DMS79 (cell line): ENCODE measurements around the gene RHO.
"Not testable (repeated sequence)": the region's sequence is repeated elsewhere in the genome, so short reads cannot be mapped to it uniquely, and the experiment has no call there.

Experiments used
- DNase-seq: peaks from one replicate; lab custom pipeline; 2025; lab: John Stamatoyannopoulos, UW

The RHO gene

DNA sequence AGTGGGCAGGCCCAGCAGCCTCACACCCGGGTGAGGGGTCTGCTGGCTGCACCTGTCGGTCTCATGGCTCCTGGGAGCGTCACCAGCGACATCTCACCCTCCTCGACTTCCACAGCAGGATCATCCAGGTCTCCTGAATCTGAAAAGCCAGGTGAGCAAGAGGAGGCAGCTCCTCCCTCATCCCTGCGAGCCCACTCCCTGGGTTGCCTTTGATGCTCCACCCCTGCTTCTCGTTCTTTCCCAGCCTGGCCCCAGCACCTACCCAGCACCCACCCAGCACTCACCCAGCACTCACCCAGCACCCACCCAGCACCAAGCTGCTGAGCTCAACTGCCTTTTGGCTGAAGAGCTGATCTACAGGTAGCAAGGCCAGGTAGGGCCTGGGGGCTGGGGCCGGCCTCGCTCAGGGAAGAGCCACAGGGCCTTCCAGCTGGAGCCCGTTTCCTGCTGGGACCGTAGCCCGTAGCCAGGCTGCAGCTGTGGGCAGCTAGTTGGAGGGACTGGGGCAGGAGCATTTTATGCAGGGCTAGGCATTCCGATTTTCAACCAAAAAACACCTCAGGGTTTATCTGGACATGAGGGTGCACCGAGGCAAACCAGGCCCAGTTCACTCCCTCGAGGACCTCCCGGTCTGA is 14.8 kb downstream of the RHO start, which contains the start of gene H1-8:
H1-8 (plus strand) TSS at position 20 of the 635 bp plus-strand sequence; CDS start at position 64, 44 bp downstream.
- no peak for DNase-seq

DNA sequence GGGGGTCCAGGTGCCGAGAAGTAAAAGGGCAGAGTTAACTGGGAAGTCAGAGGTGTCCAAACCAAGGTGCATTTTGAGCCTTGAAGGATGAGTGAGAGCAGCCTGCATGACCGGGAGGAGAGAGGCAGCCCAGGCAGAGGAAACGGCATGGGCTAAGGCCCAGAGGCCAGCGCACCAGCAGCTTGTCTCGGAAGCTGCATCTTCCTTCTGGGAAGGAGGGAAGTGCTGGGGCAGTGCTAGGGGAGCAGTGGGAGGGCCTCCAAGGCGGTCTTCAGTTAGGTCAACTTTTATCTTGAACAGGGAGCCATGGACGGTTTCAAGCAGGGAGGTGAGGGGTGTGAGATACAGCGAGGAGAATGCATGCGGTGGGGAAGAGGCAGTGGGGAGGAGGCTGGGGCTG is 15.6 kb downstream of the RHO start:
- DNase-seq: no peak

DNA sequence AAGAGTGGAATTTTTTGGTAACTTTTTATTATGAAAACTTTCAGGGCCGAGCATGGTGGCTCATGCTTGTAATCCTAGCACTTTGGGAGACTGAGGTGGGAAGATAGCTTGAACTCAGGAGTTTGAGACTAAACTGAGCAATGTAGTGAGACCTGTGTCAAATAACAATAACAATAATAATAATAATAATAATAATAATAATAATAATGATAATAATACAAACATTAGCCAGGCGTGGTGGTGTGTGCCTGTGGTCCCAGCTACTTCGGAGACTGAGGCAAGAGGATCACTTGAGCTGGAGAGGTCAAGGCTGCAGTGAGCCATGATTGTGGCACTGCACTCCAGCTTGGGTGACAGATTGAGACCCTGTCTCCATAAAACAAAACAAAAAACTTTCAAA is 17.5 kb downstream of the RHO start:
- not testable (repeated sequence) for DNase-seq

DNA sequence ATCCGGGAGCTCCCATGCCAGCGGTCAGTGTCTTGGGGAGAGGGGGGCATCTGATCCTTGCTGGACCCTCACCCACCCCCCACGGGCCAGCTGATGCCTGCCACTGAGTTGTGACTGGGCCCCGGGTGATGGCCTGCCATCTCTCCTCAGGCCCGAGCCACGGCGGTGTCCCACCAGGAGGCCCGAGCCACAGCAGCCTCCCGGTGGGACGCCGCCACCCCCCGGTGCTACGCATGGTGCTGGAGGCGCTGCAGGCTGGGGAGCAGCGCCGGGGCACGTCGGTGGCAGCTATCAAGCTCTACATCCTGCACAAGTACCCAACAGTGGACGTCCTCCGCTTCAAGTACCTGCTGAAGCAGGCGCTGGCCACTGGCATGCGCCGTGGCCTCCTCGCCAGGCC is 18.8 kb downstream of the RHO start:
- DNase-seq: no peak

DNA sequence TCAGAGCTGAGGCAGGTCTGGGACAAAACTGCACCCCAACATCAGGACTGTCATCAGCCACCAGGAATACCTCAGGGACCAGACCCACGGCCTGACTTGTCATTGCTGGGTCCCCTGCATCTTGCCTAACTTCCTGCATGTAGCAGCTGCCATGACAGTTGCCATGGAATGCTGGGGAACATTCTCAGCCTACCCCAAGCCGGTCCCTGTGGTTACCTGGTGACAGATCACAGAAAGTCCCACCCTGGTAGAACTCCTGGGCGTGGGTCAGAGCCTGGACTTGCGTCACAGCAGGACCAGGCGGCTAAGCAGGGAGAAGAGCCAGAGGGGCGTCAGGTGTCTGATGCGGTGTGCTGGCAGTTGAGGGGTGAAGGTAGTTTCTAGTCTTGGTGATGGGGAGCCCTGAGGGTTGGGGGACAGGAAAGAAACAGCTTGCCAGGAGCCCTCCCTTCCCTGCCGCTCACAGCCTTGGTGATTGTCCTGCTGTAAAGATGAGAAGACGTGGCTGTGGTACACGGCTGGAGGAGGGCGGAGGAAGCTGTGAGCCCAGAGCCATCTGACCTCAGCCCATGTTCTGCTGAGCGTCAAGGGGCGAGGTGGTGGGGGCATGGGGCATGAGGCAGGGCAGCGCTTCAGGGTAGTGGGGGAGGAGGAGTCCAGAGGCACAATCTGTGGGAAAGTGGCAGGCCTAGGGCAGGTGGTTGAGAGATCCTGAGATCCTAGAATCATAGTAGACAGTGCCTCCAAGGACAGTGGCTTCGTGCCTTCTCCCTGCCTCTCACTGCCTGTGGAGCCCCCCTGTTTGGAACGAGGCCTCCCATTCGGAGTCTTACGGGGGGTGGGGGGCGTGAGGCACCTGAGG is 19.9 kb downstream of the RHO start:
- DNase-seq: no peak

DNA sequence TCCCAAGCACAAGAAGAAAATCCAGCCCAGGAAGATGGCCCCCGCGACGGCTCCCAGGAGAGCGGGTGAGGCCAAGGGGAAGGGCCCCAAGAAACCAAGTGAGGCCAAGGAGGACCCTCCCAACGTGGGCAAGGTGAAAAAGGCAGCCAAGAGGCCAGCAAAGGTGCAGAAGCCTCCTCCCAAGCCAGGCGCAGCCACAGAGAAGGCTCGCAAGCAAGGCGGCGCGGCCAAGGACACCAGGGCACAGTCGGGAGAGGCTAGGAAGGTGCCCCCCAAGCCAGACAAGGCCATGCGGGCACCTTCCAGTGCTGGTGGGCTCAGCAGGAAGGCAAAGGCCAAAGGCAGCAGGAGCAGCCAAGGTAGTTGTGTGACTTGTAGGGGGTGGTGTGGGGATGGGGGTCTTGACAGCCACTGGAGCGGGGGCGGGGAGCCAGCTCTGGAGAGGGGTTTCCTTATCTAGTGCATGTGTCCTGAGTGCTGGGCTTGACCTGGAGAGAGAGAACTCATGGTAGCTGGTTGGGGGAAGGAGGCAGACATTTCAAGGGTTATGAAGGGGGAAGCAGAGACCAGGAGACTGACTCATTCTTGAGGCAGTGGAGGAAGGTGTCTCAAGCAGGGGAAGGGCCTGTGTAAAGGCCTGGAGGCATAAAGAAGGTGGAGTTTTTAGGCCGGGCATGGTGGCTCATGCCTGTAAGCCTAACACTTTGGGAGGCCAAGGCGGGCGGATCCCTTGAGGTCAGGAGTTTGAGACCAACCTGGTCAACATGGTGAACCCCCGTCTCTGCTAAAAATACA is 20.8 kb downstream of the RHO start:
- DNase-seq: no peak

DNA sequence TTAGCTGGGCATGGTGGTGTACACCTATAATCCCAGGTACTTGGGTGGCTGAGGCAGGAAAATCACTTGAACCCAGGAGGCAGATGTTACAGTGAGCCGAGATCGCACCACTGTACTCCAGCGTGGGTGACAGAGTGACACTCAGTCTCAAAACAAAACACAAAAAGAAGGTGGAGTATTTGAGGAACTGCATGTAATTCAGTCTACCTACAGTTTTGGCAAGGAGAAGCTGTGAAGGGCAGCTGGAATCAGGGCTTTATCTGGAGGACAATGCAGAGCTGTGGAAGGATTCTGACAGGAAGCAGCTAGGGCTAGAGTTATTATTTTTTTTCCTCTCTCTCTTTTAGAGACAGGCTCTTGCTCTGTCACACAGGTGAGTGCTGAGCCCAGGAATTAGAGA is 21.4 kb downstream of the RHO start:
- no peak for DNase-seq

DNA sequence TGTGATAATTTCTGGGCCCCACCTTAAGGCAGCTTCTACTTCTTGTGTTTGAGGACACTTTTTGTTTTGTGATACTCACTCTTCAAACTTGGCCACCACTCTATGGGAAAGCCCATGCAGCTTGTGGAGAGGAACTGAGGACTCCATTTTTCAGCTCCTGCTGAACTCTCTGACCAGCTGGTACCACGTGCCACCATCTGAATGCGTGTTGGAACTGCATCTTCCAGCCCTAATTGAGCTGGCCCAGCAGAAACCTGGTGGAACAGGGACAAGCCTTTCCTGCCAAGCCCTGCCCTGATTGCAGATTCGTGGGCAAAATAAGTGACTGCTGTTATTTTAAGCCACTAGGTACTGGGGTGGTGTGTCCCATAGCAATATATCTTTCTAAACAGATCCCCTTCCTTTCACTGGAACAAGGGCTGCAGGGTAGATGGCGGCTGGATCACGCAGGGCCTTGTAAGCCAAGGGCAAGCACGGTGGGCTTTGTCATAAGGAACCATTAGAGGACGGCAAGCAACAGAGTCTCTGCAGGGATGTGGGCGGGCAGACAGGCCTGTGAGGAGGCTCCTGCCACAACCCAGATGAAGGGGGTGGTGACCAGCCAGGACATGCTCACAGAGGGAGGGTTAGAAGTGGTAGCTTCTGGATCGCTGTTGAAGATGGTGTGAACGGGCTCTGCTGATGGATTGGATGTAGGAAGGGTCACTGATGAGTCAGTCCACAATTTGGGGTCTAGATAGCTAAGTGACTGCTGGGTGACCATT is 24.0 kb downstream of the RHO start:
- DNase-seq: no peak

DNA sequence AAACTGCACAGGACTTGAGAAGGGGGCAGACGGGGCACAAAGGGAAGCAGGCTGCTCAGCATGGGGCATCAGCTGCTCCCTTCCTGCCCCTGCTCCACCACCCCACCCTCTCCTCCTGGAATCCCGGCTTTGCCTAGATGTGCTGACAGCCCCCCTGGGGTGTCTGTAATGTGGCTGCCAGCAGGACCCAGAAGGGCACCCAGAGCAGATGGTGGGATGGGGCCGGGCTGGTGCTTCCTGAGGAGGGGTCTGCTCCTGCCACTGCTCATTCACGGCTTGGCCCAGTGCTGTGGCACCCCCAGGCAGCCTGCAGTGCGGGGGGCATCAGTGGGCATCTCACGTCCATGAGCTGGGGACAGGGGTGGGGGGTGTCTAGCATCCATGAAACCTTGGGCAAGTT is 24.7 kb downstream of the RHO start:
- DNase-seq: no peak

DNA sequence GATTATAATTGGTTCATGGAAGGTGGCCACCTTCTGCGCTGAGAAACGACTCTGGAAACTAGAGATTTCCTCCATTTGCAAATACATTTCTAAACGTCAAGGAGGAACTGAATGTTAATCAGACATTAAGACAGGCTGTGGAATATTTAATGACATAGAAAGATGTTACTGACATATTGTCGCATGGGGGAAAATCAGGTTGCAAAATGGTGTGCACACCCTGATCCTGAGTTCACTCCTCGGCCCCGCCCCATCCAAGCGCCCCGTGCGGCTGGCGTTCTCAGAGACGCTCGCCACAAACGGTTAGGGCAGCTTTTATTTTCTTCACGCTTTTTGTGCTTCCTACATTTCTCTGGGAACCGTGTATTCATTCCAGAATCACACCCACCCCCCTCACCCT is 25.3 kb downstream of the RHO start:
- no peak for DNase-seq

DNA sequence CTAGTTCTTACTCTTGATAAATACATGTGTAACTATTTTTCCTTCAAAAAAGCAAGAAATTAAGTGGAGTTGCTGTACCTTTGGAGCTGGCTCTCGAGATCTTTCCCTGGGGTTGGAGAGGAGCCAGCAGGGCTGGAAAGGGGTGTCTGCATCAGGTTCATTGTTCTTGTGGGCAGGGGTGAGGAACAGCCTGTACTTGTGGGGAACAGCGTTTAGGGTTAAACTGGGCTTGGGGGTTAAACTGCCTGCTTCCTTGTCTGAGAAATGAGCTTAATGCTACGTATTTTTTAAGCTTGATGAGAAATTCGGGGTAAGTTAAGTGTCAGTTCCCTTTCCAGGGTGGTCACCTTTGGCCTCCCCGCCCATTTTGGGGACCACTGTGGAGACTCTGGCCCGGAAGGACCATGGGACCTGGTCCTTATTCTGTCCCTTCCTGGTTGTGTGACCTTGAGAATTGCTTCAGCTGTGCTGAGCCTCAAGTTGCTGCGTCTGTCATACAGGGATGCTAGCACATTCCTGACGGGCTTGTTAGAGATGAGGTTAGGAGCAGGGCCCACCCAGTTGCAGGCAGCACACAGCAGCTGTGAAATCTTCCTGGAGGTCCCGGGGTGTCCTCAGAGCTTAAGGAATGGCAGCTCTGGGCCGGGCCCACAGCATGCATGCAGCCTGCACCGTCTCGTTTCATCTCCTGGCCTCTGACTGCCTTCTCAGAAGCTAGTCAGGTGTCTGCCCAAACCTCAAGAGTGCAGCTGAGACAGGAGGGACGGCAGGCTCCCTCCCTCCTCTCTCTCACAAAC is 26.1 kb downstream of the RHO start:
- DNase-seq: no peak

DNA sequence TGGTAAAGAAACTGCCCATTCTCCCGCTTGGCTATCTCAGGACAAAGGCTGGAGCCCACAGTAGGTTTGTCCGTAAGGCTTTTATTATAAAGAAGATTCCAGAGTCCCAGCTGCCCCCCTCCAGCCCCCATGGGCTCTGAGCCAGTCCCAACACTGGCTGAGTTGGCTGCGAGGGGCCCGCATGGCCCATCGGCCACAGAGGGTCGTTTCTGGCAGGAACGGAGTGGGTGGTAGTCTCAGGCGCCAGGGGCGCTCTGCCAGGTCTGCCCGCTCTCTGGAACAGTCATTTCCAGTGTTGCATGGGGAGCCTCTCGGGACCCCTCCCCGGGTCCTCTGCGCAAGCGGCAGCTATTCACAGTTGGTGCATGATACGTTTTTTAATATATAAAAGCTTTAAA is 26.7 kb downstream of the RHO start:
- no peak for DNase-seq

DNA sequence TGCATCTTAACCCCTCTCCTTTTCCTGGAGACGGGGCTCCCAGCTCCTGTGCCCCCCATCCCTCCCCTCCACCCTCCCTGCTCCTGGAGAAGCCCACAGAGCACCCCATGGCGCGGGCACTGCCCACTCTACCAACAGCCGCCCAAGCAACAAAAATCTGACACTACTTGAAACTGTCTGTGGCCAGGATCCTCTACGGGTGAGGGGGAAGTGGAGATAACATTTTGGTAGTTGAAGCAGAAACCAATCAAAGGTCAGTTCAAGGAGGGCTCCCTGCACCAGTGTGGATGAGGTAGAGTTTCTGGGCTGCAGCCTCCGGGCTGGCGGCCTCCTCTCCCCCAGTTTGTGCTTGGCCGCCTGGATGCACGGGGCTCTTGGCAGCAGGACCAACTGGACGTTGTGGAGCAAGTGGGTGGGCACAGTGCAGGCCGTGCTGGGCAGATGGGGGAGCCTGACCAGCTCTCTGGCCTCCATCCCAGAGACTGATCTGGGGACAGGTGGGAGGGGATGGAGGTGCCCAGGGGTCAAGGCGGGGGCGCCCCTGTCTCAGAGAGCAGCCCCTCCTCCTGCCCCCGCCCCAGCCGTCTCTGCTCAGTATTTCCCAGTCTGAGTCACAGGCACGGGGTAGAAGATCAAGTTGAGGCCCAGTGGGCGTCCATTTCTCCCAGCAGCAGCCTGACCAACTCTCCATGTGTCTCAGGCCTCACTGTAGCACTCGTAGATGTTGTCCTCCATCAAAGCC is 27.3 kb downstream of the RHO start:
- no peak for DNase-seq

DNA sequence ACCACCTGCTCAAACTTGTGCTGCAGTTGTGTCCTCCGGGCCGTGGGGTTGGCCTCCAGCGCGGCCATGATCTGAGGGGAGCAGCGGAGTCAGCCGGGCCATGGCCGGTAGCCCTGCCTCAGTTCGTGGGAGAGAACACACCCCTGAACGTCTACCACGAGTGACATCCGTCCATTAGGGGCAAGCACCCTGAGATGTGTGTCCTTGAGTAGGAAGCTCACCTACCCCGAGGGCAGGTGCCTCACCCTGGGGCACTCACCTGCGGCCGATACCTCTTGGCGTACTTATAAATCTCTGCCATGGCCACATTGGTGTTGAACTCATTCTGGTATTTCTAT is 27.9 kb downstream of the RHO start:
- no peak for DNase-seq

DNA sequence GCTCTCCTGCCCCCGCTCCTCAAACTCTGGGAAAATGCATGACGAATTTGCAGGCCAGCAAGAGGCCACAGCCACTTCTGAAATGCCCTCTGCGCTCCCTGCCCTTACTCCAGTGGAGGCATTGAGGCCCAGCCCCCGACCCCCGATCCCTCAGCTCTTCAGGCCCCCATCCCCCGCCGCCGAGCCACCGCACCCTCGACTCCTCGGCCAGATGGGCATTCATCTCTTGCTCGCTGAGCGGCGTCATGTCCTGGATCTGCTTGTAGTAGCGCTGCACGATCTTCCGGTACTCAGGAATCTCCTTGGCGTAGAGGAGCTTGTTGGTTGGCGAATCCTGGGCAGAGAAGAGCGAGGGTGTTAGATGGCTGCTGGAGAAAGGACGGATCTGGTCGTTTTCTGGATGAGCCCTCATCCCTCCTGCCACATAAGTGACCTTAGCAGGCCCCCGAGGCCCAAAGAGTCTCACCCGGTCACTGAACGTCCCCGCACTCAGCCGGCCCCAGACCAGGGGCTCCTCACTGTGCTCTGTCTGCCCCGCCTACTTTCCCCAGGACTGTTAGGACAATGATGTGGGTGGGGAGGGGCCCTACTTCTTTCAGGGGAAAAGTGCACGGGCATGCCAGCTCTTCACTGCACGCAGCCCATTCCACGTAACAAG is 28.6 kb downstream of the RHO start:
- DNase-seq: no peak

DNA sequence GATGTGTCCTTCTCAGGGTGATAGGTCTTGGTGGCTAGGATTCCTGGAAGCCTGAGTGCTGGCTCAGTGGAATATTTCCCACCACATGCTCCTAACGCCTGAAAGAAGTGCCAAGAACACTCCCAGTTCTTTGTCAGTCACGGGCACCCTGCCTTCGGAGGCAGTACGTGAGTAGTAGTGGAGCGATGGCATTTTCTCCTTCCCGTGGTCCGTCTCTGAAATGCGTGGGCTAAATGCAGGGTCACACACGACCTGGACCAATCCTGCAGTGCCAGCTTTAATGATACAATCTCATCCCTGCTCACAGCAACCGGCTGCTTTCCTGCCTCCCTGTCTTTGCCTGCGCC is 29.1 kb downstream of the RHO start:
- DNase-seq: no peak

DNA sequence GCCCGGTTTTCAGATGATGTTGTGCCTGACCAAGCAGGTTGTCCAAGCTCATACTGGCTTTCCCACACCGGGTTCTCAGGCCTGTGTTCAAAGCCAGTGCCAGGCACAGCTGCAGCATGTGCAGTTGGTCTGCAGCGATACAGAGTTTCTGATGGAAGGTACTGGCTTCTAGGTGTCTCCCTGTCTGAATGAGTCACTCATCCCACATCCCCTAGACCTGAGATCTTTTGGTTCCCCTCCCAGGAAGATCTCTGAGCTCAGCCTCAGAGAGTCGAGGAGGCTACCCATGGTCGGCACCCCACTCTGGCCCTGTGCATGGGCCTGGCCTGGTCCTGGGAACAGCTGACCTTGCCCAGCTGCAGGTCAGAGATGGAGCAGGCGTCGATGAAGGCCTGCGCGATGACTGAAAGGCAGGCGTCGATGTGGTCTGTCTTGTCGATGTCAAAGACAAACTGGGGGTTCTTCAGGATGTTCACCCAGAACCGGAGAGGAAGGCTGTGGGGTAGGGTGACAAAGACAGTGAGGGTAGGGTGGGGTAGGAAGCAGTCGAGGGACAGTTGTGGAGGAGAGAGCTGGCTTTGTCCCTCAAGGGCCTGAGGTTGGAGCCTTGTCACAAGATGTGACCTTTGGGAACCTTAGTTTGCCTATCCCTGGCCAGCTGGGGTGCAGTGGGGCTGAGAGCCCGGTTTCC is 29.8 kb downstream of the RHO start:
- no peak for DNase-seq

DNA sequence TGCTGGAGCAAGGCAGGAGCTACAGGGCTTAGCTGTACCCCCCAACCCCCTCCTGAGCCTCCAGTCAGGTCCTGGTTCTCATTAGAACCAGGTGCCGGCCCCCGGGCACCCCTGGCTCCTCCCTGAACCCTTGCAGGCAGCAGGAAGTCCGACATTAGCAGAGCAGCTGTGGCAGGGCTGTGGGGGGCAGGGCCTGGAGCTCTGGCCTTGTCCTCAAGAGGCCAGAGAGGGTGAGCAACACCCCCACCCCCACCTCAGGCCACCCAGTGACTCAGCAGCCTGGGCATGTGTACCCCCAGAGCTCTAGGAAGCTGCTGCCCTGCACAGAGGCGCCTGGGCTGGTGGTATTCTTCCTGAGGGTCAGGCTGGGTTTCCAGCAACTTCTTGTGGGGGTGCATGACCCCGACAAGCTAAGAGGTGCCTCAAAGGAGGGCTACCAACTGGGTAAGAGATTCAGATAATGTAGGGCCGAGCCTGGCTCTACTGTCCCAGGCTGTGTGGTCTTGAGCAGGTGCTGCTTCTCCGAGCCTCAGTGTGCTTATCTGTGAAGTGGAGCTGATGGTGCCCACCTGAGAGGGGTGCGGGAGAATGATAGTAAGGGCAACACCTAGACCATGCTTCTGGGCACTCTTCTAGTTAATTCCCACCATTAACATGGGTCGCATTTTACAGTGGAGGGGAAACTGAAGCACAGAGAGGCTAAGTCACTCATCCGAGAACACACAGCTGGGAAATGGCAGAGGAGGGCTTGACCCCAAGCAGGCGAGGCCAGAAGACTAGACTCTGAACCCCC is 30.5 kb downstream of the RHO start:
- DNase-seq: no peak

DNA sequence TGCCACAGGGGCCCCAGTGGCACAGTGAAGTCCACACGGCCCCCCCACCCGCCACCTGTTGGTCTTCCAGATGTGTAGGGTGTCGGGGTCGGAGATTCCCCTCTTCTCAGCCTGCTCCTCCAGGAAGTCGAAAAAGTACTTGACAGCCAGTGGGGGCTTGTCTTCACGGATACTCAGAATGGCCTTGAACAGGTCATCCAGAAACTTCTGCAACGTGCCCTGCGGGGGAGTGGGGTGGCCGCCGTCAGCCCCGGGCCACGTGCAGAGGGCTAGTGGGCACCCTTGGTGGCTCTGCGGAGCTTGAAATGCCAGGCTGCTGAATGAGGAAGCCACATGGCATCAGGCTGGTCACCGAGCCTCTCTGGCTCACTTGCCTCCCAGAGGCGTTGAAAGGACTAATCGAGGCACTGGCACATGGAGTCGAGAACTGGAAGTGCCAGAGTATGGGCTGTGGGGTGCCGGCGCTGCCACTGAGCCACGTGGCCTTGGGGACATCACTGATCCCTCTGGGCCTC is 31.2 kb downstream of the RHO start:
- no peak for DNase-seq
